HG03354 (cell line): ENCODE measurements around the gene POLR2J3.
"Not testable (repeated sequence)": the region's sequence is repeated elsewhere in the genome, so short reads cannot be mapped to it uniquely, and the experiment has no call there.

Source experiments
- ATAC-seq: cut with Tn5 transposase; IDR thresholded peaks from one replicate; pipeline ENCODE4 v1.9.1; 2021; ENCODE audit warnings: mild to moderate bottlenecking; ENCODE audit not compliant: unreplicated experiment, poor library complexity, severe bottlenecking

POLR2J3 gene

DNA sequence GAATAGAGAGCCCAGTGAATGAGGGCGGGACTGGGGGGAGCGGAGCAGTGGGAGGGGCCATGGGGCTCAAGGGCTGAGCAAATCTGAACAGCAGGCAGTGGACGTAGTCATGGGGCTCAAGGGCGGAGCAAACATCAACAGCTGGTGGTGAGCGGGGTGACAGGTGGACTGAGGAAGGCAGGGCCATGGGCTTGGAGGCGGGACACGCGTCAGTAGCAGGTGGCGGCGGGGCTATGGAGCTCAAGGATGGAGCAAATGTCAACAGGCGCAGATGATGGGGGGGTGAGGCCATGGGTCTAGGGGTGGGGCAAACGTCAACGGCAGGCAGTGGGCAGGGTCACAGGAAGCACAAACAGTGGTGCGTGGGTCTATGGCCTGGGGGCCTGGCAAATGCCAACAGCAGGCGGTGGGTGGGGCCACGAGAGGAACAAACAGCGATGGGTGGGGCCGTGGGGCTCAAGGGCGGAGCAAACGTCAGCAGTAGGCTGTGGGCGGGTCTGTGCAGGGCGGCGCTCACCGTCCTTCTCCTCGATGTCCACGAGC lies 20.2 kb upstream of the POLR2J3 start:
- ATAC-seq: peak; percentile 58

GRCh38 chr7:102589857-102590256 lies 17.5 kb upstream of the POLR2J3 start:
- ATAC-seq: peak; percentile 44

- not testable (repeated sequence) for ATAC-seq
These were observed 11.1 kb upstream of the POLR2J3 start for GRCh38 chr7:102583495-102583894.

DNA sequence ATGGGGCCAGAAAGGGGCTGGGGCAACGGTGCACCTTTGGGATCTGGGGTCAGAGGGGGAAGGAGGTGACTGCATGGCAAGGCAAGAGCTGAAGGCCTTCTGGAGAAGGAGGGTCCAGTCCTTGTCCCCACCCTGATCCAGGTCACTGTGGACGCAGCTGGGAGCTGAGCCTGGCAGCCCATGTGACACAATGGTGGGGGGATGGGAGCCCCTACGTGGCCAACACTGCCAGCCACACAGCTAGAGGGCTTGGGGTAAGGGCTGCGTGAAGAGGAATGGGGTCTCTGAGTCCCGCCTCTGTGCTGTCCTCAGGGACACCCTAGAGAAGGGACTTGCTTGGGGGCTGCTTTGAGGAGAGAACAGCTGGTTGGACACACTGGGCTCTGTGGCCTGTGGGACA lies 9.3 kb upstream of the POLR2J3 start:
- not testable (repeated sequence) for ATAC-seq

DNA sequence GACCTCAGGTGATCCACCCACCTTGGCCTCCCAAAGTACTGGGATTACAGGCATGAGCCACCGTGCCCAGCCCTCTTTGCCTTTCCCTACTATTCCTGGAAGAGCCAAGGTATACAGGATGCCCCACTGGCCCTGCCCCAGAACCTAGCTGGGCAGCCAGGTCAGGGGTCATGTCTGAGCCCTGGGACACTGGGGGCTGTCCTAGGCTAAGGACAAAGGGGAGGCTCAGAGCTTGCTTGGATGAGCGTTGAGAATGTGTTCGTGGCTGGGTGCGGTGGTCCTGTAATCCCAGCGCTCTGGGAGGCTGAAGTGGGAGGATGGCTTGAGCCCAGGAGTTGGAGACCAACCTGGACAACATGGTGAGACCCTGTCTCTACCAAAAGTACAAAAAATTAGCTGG lies 6.1 kb upstream of the POLR2J3 start:
- ATAC-seq: not testable (repeated sequence)

GRCh38 chr7:102577315-102578240 lies 5.2 kb upstream of the POLR2J3 start:
- ATAC-seq: not testable (repeated sequence)

DNA sequence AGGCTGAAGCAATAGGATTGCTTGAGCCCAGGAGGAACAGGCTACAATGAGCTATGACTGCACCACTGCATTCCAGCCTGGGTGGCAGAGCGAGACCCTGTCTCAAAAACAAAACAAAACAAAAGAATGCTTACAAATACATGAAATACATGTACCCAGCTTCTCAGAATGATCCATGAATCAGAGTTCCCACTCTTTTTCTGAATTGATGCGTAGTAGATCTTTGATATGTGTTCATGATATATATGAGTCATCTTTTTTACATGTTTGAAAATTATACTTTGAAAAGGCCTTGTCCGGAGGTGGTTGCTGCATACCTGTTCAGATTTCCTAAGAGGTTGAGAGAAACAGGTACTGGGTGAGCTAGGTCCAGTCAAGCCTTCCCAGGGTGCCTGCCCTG lies 4.0 kb upstream of the POLR2J3 start:
- ATAC-seq: not testable (repeated sequence)

DNA sequence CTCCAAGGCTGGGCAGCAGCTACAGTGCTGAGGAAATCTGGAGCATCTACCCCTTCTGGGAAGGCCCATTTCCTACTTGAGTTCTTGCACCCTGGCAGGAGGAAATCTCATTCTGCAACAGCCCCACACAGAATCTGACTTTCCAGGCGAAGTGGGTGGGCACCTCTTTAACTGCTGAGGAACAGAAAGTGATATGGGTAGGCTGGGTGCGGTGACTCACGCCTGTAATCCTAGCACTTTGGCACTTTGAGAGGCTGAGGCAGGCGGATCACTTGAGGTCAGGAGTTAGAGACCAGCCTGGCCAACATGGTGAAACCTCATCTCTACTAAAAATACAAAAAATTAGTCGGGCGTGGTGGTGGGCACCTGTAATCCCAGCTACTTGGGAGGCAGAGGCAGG lies 2.2 kb upstream of the POLR2J3 start:
- not testable (repeated sequence) for ATAC-seq

DNA sequence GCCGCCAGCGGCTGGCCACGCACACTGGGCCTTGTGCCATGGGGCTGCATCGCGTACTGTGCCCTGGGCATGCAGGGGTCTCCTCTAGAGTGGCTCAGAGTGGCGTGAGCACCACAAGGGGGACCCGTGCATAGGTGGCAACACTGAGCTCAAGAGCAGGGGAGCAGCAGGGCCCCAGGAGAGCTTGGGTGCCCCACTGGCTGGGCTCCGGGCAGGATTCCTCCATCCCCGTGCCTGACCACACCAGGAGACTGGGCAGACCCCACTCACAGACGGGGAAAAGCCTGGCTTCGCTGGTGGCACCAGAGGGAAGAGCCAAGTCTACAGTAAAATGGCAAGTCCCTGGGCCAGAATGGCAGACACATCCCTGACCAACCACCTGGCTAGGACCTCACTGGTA lies 3.8 kb downstream of the POLR2J3 start:
- not testable (repeated sequence) for ATAC-seq

- ATAC-seq: not testable (repeated sequence)
These were observed 21.5 kb downstream of the POLR2J3 start, which contains the start of gene SPDYE2 for GRCh38 chr7:102550808-102551422. SPDYE2 (plus strand) TSS chr7:102551226; CDS start chr7:102553256, 2,030 bp downstream.

- peak; percentile 78 for ATAC-seq
These were observed 26.0 kb downstream of the POLR2J3 start for GRCh38 chr7:102546353-102546752.

DNA sequence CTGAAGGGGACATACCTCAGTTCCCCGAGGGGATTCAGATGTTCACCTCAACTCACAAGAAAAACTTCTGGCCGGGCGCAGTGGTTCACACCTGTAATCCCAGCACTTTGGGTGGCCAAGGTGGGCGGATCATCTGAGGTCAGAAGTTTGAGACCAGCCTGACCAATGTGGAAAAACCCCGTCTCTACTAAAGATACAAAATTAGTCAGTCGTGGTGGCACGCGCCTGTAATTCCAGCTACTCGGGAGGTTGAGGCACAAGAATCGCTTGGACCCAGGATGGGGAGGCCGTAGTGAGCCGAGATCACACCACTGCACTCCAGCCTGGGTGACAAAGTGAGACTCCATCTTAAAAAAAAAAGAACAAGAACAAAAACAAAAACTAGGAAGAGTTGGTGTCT lies 27.1 kb downstream of the POLR2J3 start:
- ATAC-seq: not testable (repeated sequence)

DNA sequence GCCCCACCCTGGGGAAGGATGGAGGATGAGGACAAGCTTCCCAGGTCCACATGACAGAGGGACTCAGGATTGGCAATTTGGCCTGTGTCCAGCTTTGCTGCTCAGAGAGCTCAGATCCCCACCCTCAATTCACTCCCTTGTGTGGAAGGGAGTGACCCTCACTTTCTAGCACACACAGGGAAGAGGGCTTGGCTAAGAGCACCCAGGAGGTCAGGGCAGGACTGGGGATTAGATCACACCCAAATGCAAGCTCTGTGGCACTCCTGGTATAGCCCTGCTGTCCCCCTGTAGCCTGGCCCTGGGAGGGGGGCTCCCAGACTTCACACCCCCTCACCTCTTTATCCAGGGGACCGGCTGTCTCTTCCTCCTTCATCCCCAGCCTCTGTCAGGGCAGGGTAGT lies 28.0 kb downstream of the POLR2J3 start:
- not testable (repeated sequence) for ATAC-seq

GRCh38 chr7:102543596-102543995 lies 28.8 kb downstream of the POLR2J3 start, which contains the start of gene UPK3BL2:
UPK3BL2 (minus strand) TSS chr7:102543696; CDS start chr7:102543636, 60 bp downstream.
- not testable (repeated sequence) for ATAC-seq

GRCh38 chr7:102542771-102543170 lies 29.6 kb downstream of the POLR2J3 start:
- not testable (repeated sequence) for ATAC-seq

DNA sequence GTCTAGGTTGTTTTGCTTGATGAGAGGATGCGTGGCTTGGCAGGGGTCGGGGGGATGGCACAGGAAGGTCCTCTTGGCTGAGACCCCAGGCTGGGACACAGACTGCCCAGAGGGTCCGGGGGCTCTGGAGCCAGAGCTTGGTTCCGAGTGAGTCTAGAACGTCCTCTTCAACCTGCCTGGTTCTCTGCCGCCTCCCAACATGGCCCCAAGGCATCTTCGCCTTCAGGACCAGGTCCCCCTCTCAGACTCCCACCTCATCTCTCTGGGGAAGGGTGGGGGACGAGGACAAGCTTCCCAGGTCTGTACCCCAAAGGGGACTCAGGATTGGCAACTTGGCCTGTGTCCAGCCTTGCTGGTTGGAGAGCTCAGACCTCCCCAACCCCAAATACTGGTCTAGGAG lies 30.3 kb downstream of the POLR2J3 start:
- not testable (repeated sequence) for ATAC-seq

GRCh38 chr7:102540604-102541003 lies 31.8 kb downstream of the POLR2J3 start:
- not testable (repeated sequence) for ATAC-seq

DNA sequence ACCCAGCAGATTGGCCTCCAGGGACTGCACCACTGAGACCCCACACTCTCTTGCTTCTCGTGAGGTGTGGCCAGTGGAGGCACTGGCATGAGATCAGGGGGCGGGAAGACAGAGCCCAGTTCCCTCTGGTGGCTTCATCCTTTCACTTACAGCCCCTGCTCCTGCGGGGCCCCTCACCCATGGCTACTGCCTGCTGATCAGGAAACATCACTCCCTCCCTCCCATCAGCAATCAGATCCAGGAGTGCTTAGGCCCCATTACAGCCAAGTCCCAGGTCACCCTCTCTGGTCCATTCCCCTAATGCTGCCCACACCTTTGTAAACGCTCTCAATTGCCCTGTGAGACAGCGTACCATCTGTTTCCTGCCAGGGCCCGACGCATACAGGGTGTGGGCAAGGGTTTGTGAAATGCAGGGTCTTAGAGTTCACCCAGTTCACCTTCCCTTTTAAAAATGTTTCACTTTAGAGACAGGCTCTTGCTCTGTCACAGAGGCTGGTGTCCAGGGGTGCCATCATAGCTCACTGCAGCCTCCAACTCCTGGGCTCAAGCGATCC lies 37.2 kb downstream of the POLR2J3 start:
- ATAC-seq: not testable (repeated sequence)

DNA sequence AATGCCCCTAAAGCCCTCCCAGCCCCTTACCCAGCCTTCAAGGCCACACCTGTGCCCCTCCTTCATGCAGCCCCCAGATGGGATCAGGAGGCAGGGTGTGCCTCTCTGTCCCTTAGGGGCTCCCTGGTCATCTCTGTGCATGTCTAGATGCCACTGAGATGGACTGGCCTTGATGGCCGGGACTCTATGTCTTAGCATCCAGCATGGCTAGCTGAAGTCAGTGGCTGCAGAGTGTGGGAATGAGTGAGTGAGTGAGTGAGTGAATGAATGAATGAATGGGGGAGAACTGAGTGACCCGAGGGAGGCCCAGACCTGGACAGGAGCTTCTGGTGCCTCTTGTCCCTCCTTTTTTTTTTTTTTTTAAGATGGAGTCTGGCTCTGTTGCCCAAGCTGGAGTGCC lies 40.3 kb downstream of the POLR2J3 start:
- not testable (repeated sequence) for ATAC-seq

- ATAC-seq: not testable (repeated sequence)
These were observed 40.8 kb downstream of the POLR2J3 start for GRCh38 chr7:102531583-102531982.
